HCT116 (cell line): Measurements from ENCODE around the gene EFNB2. TPM values are rescaled to one million over a fixed set of nuclear protein-coding genes. Genes with fewer than 3 reads are reported as not detected.

Experiments
- ATAC-seq: fragments of 200-7000 bp; cut with Tn5 transposase; 2 replicates; pipeline ENCODE4 v1.9.1; 2020; ENCODE audit warnings: mild to moderate bottlenecking, moderate library complexity
- BruUV-seq: library from RNA; stranded (reverse); fragments of 400-500 nt; replicated peaks from 2 replicates; lab custom pipeline; 2021; lab: Mats Ljungman, UMichigan
- CTCF ChIA-PET: fragments of 300-600 bp; sonication (Branson Sonifier 250); formaldehyde crosslinking; loops from one replicate; lab custom pipeline; 2021; ENCODE audit warnings: antibody characterized with exemption; lab: Charles Lee
- POLR2A ChIA-PET: fragments of 300-600, 350-600 bp; sonication (Branson Sonifier 250); formaldehyde crosslinking; loops from one replicate; lab custom pipeline; 2021; ENCODE audit warnings: antibody characterized with exemption; lab: Charles Lee
- RAD21 ChIA-PET, 2 experiments: fragments of 300-600 bp; sonication (Branson Sonifier 250); formaldehyde crosslinking; loops; one replicate each; lab custom pipeline; 2023; ENCODE audit warnings: low total read pairs in 2 of 2; ENCODE audit not compliant: uncharacterized antibody in 2 of 2, unreplicated experiment in 2 of 2, low non-redundant PET in 1 of 2; lab: Charles Lee
- DNase-seq: peaks from one replicate; pipeline ENCODE4 v3.0.0-alpha.2; 2010; ENCODE audit warnings: low read depth, low spot score
- H2AFZ ChIP-seq: fragments of 200-600 bp; shearing (Covaris generic), sonication (generic); 2 replicates; pipeline ENCODE4 v1.6.1; 2017; ENCODE audit warnings: low read depth, mixed run types, mixed read lengths, antibody characterized with exemption, low read length; ENCODE audit not compliant: poor library complexity, severe bottlenecking
- H3K27ac ChIP-seq: 2 replicates; pipeline ENCODE4 v1.5.1; 2012; ENCODE audit warnings: low read depth, low read length
- H3K27me3 ChIP-seq: fragments of 200-600 bp; sonication (generic); 2 replicates; pipeline ENCODE4 v1.6.1; 2016; ENCODE audit warnings: mixed run types, low read length, mixed read lengths; ENCODE audit not compliant: insufficient read depth
- H3K36me3 ChIP-seq, 2 experiments: fragments of 200-500 bp in 1 of 2; fragments of 200-600 bp in 1 of 2; sonication (Bioruptor generic) in 1 of 2; sonication (generic) in 1 of 2; 2 replicates each; pipeline versions ENCODE4 v1.5.1 to v1.6.1; 2014 to 2016; ENCODE audit warnings: low read length in 2 of 2, inconsistent platforms in 1 of 2, mixed read lengths in 1 of 2, mixed run types in 1 of 2; ENCODE audit not compliant: insufficient read depth in 2 of 2, control insufficient read depth in 1 of 2
- H3K4me1 ChIP-seq, 2 experiments: fragments of 200-600 bp in 1 of 2; sonication (generic) in 1 of 2; 2 replicates each; pipeline versions ENCODE4 v1.5.1 to v1.6.1; 2012 to 2017; ENCODE audit warnings: low read length in 2 of 2, inconsistent platforms in 1 of 2, mild to moderate bottlenecking in 1 of 2, mixed read lengths in 1 of 2, mixed run types in 1 of 2, moderate library complexity in 1 of 2; ENCODE audit not compliant: insufficient read depth in 2 of 2, control insufficient read depth in 1 of 2
- H3K4me2 ChIP-seq: fragments of 200-600 bp; sonication (generic); 2 replicates; pipeline ENCODE4 v1.6.1; 2017; ENCODE audit warnings: mixed run types, low read length, mixed read lengths
- H3K4me3 ChIP-seq, 2 experiments: fragments of 200-600 bp in 1 of 2; sonication (generic) in 1 of 2; replicated peaks in 1 of 2; 2 replicates each; pipeline ENCODE4 v1.5.1; 2011 to 2016; ENCODE audit warnings: low read length in 2 of 2, control low read depth in 1 of 2, low read depth in 1 of 2, mild to moderate bottlenecking in 1 of 2, mixed read lengths in 1 of 2, mixed run types in 1 of 2
- H3K79me2 ChIP-seq: fragments of 200-600 bp; sonication (generic); 2 replicates; pipeline ENCODE4 v1.6.1; 2017; ENCODE audit warnings: mild to moderate bottlenecking, mixed run types, low read length, moderate library complexity, mixed read lengths; ENCODE audit not compliant: insufficient read depth
- H3K9ac ChIP-seq: fragments of 200-600 bp; sonication (generic); 2 replicates; pipeline ENCODE4 v1.6.1; 2016; ENCODE audit warnings: low read length, mixed read lengths
- H3K9me2 ChIP-seq: fragments of 200-600 bp; sonication (generic), shearing (Covaris generic); 2 replicates; pipeline ENCODE4 v1.6.1; 2017; ENCODE audit warnings: mixed run types, mild to moderate bottlenecking, moderate library complexity; ENCODE audit not compliant: insufficient read depth
- H3K9me3 ChIP-seq, 2 experiments: fragments of 200-500 bp in 1 of 2; fragments of 200-600 bp in 1 of 2; sonication (Bioruptor generic) in 1 of 2; sonication (generic) in 1 of 2; 2 replicates each; pipeline ENCODE4 v1.6.1; 2014 to 2017; ENCODE audit warnings: low read length in 2 of 2, mixed read lengths in 2 of 2, inconsistent platforms in 1 of 2, low read depth in 1 of 2, mild to moderate bottlenecking in 1 of 2, mixed run types in 1 of 2, moderate library complexity in 1 of 2; ENCODE audit not compliant: control insufficient read depth in 1 of 2, insufficient read depth in 1 of 2
- H4K20me1 ChIP-seq: fragments of 200-600 bp; sonication (generic), shearing (Covaris generic); 2 replicates; pipeline ENCODE4 v1.6.1; 2017; ENCODE audit warnings: mixed run types, mild to moderate bottlenecking, moderate library complexity; ENCODE audit not compliant: insufficient read depth
- CBX3 ChIP-seq: IDR thresholded peaks from 2 replicates; pipeline ENCODE4 v1.6.1; 2012; ENCODE audit warnings: low read depth
- EGR1 ChIP-seq: IDR thresholded peaks from 2 replicates; pipeline ENCODE4 v1.6.1; 2012; ENCODE audit warnings: low read depth
- EZH2 ChIP-seq: fragments of 200-600 bp; sonication (generic); IDR thresholded peaks from 2 replicates; pipeline ENCODE4 v1.6.1; 2017; ENCODE audit warnings: antibody characterized with exemption, mixed run types
- EZH2phosphoT487 ChIP-seq: fragments of 200-600 bp; IDR thresholded peaks from 2 replicates; pipeline ENCODE4 v1.6.1; 2018; ENCODE audit warnings: antibody characterized with exemption, borderline replicate concordance
- FOSL1 ChIP-seq: IDR thresholded peaks from 2 replicates; pipeline ENCODE4 v1.6.1; 2012; ENCODE audit warnings: low read depth
- JUND ChIP-seq: IDR thresholded peaks from 2 replicates; pipeline ENCODE4 v1.6.1; 2012
- POLR2A ChIP-seq: IDR thresholded peaks from 2 replicates; pipeline ENCODE4 v1.7.0; 2011; ENCODE audit warnings: borderline replicate concordance; ENCODE audit not compliant: insufficient read depth, insufficient read length; ENCODE audit errors: extremely low read depth
- POLR2AphosphoS5 ChIP-seq: IDR thresholded peaks from 2 replicates; pipeline ENCODE4 v1.6.1; 2011; ENCODE audit warnings: mild to moderate bottlenecking, low read depth, low read length, moderate library complexity
- SIN3A ChIP-seq: IDR thresholded peaks from 2 replicates; pipeline ENCODE4 v1.6.1; 2012; ENCODE audit warnings: low read depth
- SP1 ChIP-seq: IDR thresholded peaks from 2 replicates; pipeline ENCODE4 v1.6.1; 2012; ENCODE audit warnings: low read depth
- SRF ChIP-seq: IDR thresholded peaks from 2 replicates; pipeline ENCODE4 v1.6.1; 2012; ENCODE audit warnings: low read depth
- TCF7L2 ChIP-seq: IDR thresholded peaks from 2 replicates; pipeline ENCODE4 v1.7.0; 2011; ENCODE audit warnings: borderline replicate concordance, inconsistent platforms; ENCODE audit not compliant: insufficient read depth, insufficient read length; ENCODE audit errors: extremely low read depth
- ZNF274 ChIP-seq: fragments of 200-500 bp; sonication (Bioruptor generic); IDR thresholded peaks from 2 replicates; pipeline ENCODE4 v1.6.1; 2014; ENCODE audit warnings: mild to moderate bottlenecking, low read depth, low read length, inconsistent platforms
- intact Hi-C: fragments of 100-400 bp; cut with micrococcal nuclease; formaldehyde crosslinking; loops from 2 replicates; pipeline ENCODE4 v1.10.0; 2022
- total RNA-seq: library from RNA; stranded (reverse); gene quantifications from one replicate; pipeline ENCODE4 v1.2.1, GENCODE V29; 2021; ENCODE audit not compliant: unreplicated experiment

Gene EFNB2
- total RNA-seq, 1 experiment from 2014 or later = 30.9 TPM

DNA sequence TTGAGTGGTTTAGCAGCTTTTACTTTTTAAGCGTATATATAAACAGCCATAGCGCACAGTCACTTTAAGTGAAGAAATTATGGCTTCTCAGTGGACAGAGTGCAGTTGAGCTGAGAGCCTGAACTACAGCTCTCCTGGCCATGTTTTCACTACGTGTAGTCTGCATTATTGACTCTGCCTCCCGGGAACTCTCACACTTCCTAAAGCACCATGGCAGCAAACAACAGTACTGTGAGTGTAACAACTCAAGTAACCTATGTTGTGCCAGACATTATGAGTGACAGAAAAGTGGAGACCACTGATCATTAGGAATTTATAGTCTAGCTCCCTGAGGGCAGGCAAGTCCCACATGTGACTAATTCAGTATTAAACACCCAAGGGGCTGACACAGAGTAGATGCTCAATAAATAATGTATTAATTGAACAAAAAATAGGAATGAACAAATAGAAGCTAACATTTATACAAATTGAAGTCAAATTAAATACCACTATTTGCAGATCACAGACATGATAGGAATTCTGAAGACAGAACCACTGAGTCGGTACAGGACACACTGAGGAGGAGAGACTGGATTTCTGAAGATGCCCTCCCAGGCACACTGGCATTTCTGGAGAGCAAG is 19.7 kb downstream of the EFNB2 start (continued):
- no peak for TF ChIP-seq FOSL1
- TF ChIP-seq SIN3A = no peak
- TF ChIP-seq SRF = no peak
- TF ChIP-seq POLR2AphosphoS5 = no peak
- TF ChIP-seq EZH2phosphoT487 = no peak
- TF ChIP-seq EGR1 = no peak
- no peak for TF ChIP-seq JUND
- TF ChIP-seq SP1 = no peak
- TF ChIP-seq, all 23 proteins: peak for 0

DNA sequence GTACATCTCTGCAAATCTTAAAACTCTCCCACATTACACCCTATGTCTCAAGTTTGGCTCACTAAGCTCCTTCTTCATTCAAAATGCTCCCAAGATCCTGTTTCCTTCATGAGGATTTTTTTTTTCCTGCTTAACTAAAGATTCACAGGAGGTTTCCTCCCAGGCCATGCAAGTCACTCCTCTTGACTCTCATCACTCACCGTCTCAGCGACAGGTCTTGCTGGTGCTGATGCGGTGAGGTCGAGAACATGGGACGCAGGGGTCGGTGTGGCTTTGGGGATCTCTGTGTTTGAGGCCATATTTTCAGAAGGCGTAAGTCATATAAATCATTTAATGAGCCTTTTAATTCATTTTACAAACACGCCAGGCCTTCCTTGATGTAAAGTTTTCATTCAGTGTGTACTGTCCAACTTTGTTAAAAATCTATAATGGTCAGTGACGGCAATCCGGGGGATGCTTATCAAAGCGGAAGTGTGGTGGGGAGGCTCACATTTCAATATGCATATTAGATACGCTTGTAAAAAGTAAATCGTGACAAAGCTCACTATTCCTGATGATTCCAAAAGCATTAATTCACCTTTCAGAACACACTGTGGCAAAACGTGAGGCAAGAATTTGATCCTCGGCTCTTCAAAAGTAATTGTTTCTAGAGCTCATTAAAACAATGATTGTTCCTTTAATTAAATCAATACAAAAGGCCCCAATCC is 20.4 kb downstream of the EFNB2 start:
- POLR2A ChIA-PET = no interaction called here
- intact Hi-C loops = no loop called here
- CTCF ChIA-PET = no interaction called here
- H3K4me1 ChIP-seq = peaks cover 16 to 25% of the 10 kb centered on the region in 2 experiments
- H3K27me3 ChIP-seq = no peaks in the 10 kb centered on the region
- ATAC-seq (no peak), DNase-seq (no peak)
- no peak overlapping the region for H2AFZ ChIP-seq
- no peaks in the 10 kb centered on the region for H3K9me3 ChIP-seq
- no peak for TF ChIP-seq SIN3A
- TF ChIP-seq POLR2A = no peak
- TF ChIP-seq SRF = no peak
- TF ChIP-seq ZNF274 = no peak
- no peak for TF ChIP-seq EZH2
- no peak for TF ChIP-seq TCF7L2
- no peak for TF ChIP-seq CBX3
- no peak overlapping the region for H3K4me2 ChIP-seq
- peaks cover 92% of the 10 kb centered on the region for H3K79me2 ChIP-seq
- H3K9ac ChIP-seq = no peak overlapping the region
- peaks cover 3 to 10% of the 10 kb centered on the region in 2 experiments; a peak in 1 of 4 replicates for H3K36me3 ChIP-seq
- BruUV-seq = no TSS peak
- H3K9me2 ChIP-seq = no peaks in the 10 kb centered on the region
- RAD21 ChIA-PET = no interaction called here
- peaks cover under 1% of the 10 kb centered on the region; the same call in 1 of the 2 replicates for H4K20me1 ChIP-seq
- H3K27ac ChIP-seq = no peak overlapping the region
- H3K4me3 ChIP-seq = no peak overlapping the region
